OCI-LY3 (cell line): Measurements from ENCODE around the gene TCTN1.

Source experiments
- EZH2phosphoT487 ChIP-seq: fragments of 200-600 bp; shearing (Covaris generic); IDR thresholded peaks from 2 replicates; pipeline ENCODE4 v1.6.1; 2018; ENCODE audit warnings: antibody characterized with exemption, mixed run types, low read depth
- TF ChIP-seq, protein P1 (sequence below): fragments of 200-600, 300-600 bp; sonication (generic); IDR thresholded peaks from 2 replicates; pipeline ENCODE4 v1.5.1; 2014; ENCODE audit warnings: antibody characterized with exemption, low read length, low read depth

- TF ChIP-seq, protein P1, sequence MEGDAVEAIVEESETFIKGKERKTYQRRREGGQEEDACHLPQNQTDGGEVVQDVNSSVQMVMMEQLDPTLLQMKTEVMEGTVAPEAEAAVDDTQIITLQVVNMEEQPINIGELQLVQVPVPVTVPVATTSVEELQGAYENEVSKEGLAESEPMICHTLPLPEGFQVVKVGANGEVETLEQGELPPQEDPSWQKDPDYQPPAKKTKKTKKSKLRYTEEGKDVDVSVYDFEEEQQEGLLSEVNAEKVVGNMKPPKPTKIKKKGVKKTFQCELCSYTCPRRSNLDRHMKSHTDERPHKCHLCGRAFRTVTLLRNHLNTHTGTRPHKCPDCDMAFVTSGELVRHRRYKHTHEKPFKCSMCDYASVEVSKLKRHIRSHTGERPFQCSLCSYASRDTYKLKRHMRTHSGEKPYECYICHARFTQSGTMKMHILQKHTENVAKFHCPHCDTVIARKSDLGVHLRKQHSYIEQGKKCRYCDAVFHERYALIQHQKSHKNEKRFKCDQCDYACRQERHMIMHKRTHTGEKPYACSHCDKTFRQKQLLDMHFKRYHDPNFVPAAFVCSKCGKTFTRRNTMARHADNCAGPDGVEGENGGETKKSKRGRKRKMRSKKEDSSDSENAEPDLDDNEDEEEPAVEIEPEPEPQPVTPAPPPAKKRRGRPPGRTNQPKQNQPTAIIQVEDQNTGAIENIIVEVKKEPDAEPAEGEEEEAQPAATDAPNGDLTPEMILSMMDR, result no peak
- TF ChIP-seq EZH2phosphoT487, result no peak
Measured at GRCh38 chr12:110565894-110566871, 47.7 kb upstream of the TCTN1 start.
